Measurements from ENCODE around the gene BTF3.
"Not testable (repeated sequence)": the region's sequence is repeated elsewhere in the genome, so short reads cannot be mapped to it uniquely, and the experiment has no call there.

BTF3 gene

DNA sequence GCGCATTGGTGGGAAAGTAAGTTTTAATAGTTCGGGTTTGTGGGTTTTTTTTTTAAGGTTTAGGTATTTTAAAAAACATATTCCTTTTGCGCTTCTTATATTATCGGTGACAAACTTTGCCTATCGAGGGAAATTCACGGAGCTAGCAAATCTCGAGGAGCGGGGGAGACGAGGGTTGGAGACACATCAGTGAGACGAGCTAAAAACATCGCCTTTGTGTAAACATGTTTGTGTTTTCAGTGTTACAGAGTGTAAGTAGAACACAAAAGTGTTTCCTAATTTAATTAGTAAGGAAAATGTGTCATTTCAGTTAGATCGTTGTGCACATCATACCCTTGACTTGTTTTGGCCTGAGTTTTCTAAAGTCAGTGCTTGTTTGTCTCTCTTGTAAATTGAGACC, 945 bp downstream of the BTF3 start:
- POLR2A ChIA-PET: no interaction called here
- no peak for DNase-seq (ENCODE audit: extremely low spot score)
- CTCF ChIA-PET: interaction anchor here (1.0 to 1.5 kb wide), 3 partner anchors 18 to 68 kb away, joined by 3 to 4 read pairs (median 4); no protein-coding TSS in a partner anchor
- TF ChIP-seq, protein P1, sequence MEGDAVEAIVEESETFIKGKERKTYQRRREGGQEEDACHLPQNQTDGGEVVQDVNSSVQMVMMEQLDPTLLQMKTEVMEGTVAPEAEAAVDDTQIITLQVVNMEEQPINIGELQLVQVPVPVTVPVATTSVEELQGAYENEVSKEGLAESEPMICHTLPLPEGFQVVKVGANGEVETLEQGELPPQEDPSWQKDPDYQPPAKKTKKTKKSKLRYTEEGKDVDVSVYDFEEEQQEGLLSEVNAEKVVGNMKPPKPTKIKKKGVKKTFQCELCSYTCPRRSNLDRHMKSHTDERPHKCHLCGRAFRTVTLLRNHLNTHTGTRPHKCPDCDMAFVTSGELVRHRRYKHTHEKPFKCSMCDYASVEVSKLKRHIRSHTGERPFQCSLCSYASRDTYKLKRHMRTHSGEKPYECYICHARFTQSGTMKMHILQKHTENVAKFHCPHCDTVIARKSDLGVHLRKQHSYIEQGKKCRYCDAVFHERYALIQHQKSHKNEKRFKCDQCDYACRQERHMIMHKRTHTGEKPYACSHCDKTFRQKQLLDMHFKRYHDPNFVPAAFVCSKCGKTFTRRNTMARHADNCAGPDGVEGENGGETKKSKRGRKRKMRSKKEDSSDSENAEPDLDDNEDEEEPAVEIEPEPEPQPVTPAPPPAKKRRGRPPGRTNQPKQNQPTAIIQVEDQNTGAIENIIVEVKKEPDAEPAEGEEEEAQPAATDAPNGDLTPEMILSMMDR (IDR thresholded peaks at IDR 0.05; ENCODE audit: control extremely low read depth, extremely low read depth, low read depth, missing control alignments): no peak

DNA sequence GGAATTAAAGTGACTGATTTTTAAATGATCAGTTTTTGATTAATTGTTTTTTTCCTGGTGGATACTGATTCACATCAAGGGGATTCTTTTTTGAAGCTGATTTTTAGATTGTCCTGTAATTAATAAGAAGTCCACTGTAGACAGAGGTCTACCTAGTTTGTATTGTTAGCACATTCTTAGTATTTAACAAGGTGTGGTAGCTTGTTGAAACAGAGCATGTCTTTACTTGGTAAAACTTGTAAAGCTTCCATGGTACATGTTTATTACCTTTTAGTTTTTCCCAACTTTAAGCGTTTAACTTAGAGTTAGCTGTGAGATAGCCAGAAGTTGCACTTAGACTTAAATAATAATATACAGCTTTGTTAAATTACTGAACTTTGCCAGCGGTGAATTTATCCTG, 1.5 kb downstream of the BTF3 start:
- POLR2A ChIA-PET: no interaction called here
- TF ChIP-seq, protein P1 (IDR thresholded peaks at IDR 0.05; ENCODE audit: control extremely low read depth, extremely low read depth, low read depth, missing control alignments): no peak
- DNase-seq (ENCODE audit: extremely low spot score): no peak
- CTCF ChIA-PET: interaction anchor here (1.0 to 1.4 kb wide), 2 partner anchors 18 to 20 kb away, joined by 3 to 4 read pairs; no protein-coding TSS in a partner anchor

DNA sequence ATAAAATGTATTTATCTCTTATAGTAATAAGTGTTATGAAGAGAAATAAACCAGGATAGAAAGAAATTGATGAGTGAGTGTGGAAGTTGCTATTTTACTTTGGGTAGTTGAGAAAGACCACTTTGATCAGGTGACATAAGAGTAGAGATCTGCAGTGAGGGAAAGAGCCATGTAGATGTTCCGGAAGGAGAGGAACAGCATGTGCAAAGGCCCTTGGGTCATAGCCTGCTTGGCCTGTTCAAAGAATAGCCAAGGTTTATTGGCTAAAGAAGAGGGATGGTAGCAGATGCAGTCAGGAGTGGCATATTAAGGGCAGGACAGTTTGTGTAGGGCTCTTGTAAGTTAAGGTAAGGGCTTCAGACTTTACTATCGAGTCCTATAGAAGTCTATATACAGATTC, 3.2 kb downstream of the BTF3 start:
- DNase-seq (ENCODE audit: extremely low spot score): no peak

DNA sequence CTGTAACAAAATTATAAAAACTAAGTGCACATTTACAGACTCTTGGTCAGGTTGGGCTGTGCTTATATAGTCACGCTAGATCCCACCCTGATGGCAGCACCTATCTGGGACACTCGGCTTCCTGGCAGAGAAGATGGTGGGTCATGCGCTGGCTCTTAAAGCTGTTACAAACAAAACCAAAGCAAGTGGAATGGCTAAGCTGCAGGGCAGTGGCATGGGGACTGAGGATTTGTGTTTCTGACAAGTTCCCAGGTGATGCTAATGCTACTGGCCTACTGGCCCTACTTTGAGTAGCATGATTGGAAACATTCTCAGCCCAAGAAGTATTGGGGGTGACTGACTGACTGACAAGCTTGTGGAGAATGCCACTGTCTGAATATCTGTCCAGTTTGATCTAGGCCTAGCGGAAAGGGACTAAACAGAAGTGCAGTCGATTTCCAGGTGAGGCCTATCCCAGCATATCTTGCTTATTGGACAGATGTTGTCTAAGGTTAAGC, 8.3 kb downstream of the BTF3 start:
- ChIA-PET CTCF (interaction anchor here (1.0 to 3.6 kb wide), 4 partner anchors 11 to 29 kb away, joined by 3 to 17 read pairs (median 8); no protein-coding TSS in a partner anchor), POLR2A (no interaction called here)
- TF ChIP-seq, protein P1 (IDR thresholded peaks at IDR 0.05; ENCODE audit: control extremely low read depth, extremely low read depth, low read depth, missing control alignments): no peak
- DNase-seq (ENCODE audit: extremely low spot score): no peak

More for the DNA sequence above, 3.2 kb downstream of the BTF3 start:
- POLR2A ChIA-PET: no interaction called here
- TF ChIP-seq, protein P1 (IDR thresholded peaks at IDR 0.05; ENCODE audit: control extremely low read depth, extremely low read depth, low read depth, missing control alignments): no peak
- CTCF ChIA-PET: no interaction called here

DNA sequence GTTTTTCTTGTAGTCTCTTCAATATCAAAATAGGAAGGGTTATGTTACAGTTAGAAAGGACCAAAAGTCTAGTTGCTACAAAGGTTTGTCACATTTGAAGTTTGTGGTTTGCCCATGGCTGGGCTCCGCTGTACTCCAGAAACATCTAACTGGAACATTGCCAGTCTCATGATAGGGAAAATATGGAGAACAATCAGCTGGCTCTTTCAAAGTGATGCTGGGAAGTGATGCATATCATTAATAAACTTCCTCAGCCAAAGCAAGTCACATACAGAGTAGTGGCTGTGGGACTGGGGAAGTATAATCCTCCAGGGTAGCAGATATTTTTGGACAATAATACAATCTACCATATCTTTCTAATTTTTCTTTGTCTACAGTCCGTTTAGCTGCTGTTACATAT, 8.8 kb downstream of the BTF3 start:
- CTCF ChIA-PET: interaction anchor here (1.0 to 3.6 kb wide), 3 partner anchors 11 to 28 kb away, joined by 3 to 17 read pairs (median 12); no protein-coding TSS in a partner anchor
- TF ChIP-seq, protein P1 (IDR thresholded peaks at IDR 0.05; ENCODE audit: control extremely low read depth, extremely low read depth, low read depth, missing control alignments): no peak
- POLR2A ChIA-PET: interaction anchor here (0.6 kb wide), 1 partner anchor 1340 kb away, joined by 3 read pairs; no protein-coding TSS in a partner anchor
- no peak for DNase-seq (ENCODE audit: extremely low spot score)

DNA sequence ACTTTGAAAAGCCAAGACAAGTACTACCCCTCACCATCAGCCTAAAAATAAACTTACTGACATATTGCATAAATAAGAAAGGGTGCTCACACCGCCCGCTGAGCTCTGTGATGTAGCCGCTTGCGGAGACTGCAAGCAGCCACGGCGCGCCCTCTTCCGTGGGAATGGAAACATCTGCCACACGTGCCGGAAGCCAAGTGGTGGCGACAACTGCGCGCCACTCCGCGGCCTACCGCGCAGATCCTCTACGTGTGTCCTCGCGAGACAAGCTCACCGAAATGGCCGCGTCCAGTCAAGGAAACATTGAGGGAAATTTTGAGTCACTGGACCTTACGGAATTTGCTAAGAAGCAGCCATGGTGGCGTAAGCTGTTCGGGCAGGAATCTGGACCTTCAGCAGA, 10.3 kb downstream of the BTF3 start:
- CTCF ChIA-PET: interaction anchor here (3.6 kb wide), 1 partner anchor 9 kb away, joined by 12 read pairs; no protein-coding TSS in a partner anchor
- not testable (repeated sequence) for DNase-seq (ENCODE audit: extremely low spot score)
- POLR2A ChIA-PET: interaction anchor here (0.7 kb wide), 1 partner anchor 14 kb away, joined by 3 read pairs; no protein-coding TSS in a partner anchor

DNA sequence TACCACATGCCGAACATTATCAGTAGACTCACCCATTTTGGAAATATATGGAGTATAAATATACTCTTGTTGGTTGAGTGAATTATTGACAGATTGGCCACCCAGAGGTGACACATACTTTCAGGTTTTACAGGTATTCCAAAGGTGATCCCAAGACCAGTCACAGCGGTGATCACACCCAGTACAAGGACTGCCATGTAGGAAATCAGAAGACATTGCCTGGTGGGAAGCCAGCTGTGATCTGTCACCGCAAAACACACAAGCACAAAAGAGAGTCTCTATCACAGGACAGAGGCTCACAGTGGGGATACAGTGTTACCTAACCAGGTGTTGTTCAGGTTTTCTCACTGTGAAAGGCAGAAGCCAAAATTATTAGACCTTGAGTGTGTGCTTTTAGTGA, 15.8 kb downstream of the BTF3 start:
- TF ChIP-seq, protein P1 (IDR thresholded peaks at IDR 0.05; ENCODE audit: control extremely low read depth, extremely low read depth, low read depth, missing control alignments): no peak
- ChIA-PET CTCF (no interaction called here), POLR2A (no interaction called here)
- DNase-seq (ENCODE audit: extremely low spot score): no peak

Data from GM10248 (cell line).